ENCODE data around the gene ERCC5.

ERCC5 gene

GRCh38 chr13:102846261-102847015 is 606 bp downstream of the ERCC5 start:
- DNase-seq = no peak

GRCh38 chr13:102847272-102848234 is 1.7 kb downstream of the ERCC5 start:
- DNase-seq = peak; percentile 27

- DNase-seq = no peak
These were observed 3.1 kb downstream of the ERCC5 start for GRCh38 chr13:102848956-102849355.

GRCh38 chr13:102852556-102852955 is 6.7 kb downstream of the ERCC5 start:
- DNase-seq = no peak

GRCh38 chr13:102854675-102855074 is 8.8 kb downstream of the ERCC5 start:
- no peak for DNase-seq

- no peak for DNase-seq
These were observed 10.7 kb downstream of the ERCC5 start for GRCh38 chr13:102856557-102856956.

- DNase-seq = peak; percentile 29
These were observed 16.9 kb downstream of the ERCC5 start for GRCh38 chr13:102862624-102863210.

GRCh38 chr13:102863590-102863989 is 17.8 kb downstream of the ERCC5 start:
- DNase-seq = no peak

GRCh38 chr13:102868366-102868936 is 22.6 kb downstream of the ERCC5 start:
- peak; percentile 32 for DNase-seq

- DNase-seq = no peak
These were observed 24.3 kb downstream of the ERCC5 start for GRCh38 chr13:102869948-102870676.

GRCh38 chr13:102870677-102871415 is 25.0 kb downstream of the ERCC5 start:
- DNase-seq = peak; percentile 64

- no peak for DNase-seq
These were observed 26.3 kb downstream of the ERCC5 start for GRCh38 chr13:102872131-102872530.

GRCh38 chr13:102872531-102872930 is 26.7 kb downstream of the ERCC5 start:
- DNase-seq = no peak

GRCh38 chr13:102873653-102874052 is 27.8 kb downstream of the ERCC5 start:
- no peak for DNase-seq

- no peak for DNase-seq
These were observed 29.4 kb downstream of the ERCC5 start for GRCh38 chr13:102875256-102875655.

- DNase-seq = peak; percentile 51
These were observed 31.5 kb downstream of the ERCC5 start for GRCh38 chr13:102877303-102877702.

GRCh38 chr13:102878481-102878880 is 32.6 kb downstream of the ERCC5 start:
- DNase-seq = peak; percentile 88

GRCh38 chr13:102879793-102880499 is 34.1 kb downstream of the ERCC5 start:
- DNase-seq = no peak

- DNase-seq = no peak
These were observed 36.2 kb downstream of the ERCC5 start for GRCh38 chr13:102881819-102882686.

GRCh38 chr13:102892503-102892902 is 46.7 kb downstream of the ERCC5 start:
- DNase-seq = no peak
